HepG2 (cell line): ENCODE data around the gene MAPK12. TPM values are rescaled to one million over a fixed set of nuclear protein-coding genes. Genes with fewer than 3 reads are reported as not detected.

Experiments
- ATAC-seq: fragments of 200-7000 bp; cut with Tn5 transposase; 3 replicates; pipeline ENCODE4 v1.9.1; 2020; ENCODE audit warnings: mild to moderate bottlenecking, moderate library complexity
- BruUV-seq: library from RNA; stranded (reverse); fragments of 400-500 nt; replicated peaks from 2 replicates; lab custom pipeline; 2021; lab: Mats Ljungman, UMichigan
- CTCF ChIA-PET: fragments of 300-600 bp; formaldehyde crosslinking; extraction: SDS; loops from one replicate; lab custom pipeline; 2021; ENCODE audit warnings: low total read pairs, inconsistent platforms, low intra/inter-chr PET ratio; lab: Yijun Ruan, JAX
- POLR2A ChIA-PET: fragments of 350-600 bp; sonication (Branson Sonifier 250); formaldehyde crosslinking; loops from one replicate; lab custom pipeline; 2020; ENCODE audit warnings: antibody characterized with exemption, inconsistent platforms; lab: Yijun Ruan, JAX
- DNase-seq: peaks from one replicate; pipeline ENCODE4 v3.0.0-alpha.2; 2015; ENCODE audit warnings: low spot score
- FAIRE-seq: peaks from 3 replicates; lab custom pipeline; 2011; peaks lifted over from hg19 to GRCh38; lab: Jason Lieb, UNC
- H2AFZ ChIP-seq: one replicate; pipeline ENCODE4 v1.6.1; 2011; ENCODE audit warnings: low read length, inconsistent platforms
- H3K27ac ChIP-seq: fragments of 300-600 bp; 3 replicates; pipeline ENCODE4 v1.8.0; 2011; ENCODE audit warnings: mixed run types, mild to moderate bottlenecking, mixed read lengths, low read length, inconsistent platforms; ENCODE audit not compliant: insufficient read depth; ENCODE audit errors: extremely low read length
- H3K27me3 ChIP-seq, 2 experiments: fragments of 200-600 bp in 1 of 2; 2 replicates in 1 of 2; 3 replicates in 1 of 2; pipeline versions ENCODE4 v1.6.0 to v1.8.0; 2011; ENCODE audit warnings: low read length in 2 of 2, mild to moderate bottlenecking in 2 of 2, moderate library complexity in 2 of 2, inconsistent platforms in 1 of 2; ENCODE audit not compliant: insufficient read depth in 2 of 2, control insufficient read depth in 1 of 2
- H3K36me3 ChIP-seq, 2 experiments: fragments of 200-600 bp in 1 of 2; replicated peaks in 1 of 2; 2 replicates in 1 of 2; 3 replicates in 1 of 2; pipeline versions ENCODE4 v1.5.1 to v1.8.0; 2011; ENCODE audit warnings: low read length in 2 of 2, inconsistent platforms in 1 of 2; ENCODE audit not compliant: insufficient read depth in 2 of 2, control insufficient read depth in 1 of 2
- H3K4me1 ChIP-seq: 2 replicates; pipeline ENCODE4 v1.5.1; 2012; ENCODE audit warnings: low read length, inconsistent platforms; ENCODE audit not compliant: insufficient read depth
- H3K4me2 ChIP-seq: 2 replicates; pipeline ENCODE4 v1.6.0; 2011; ENCODE audit warnings: low read depth, low read length, inconsistent platforms
- H3K4me3 ChIP-seq, 3 experiments: fragments of 200-600 bp in 1 of 3; sonication (generic), shearing (Covaris generic) in 1 of 3; replicated peaks in 1 of 3; 2 replicates each; pipeline ENCODE4 v1.5.1; 2011 to 2016; ENCODE audit warnings: low read length in 3 of 3, inconsistent platforms in 2 of 3, low read depth in 2 of 3, mild to moderate bottlenecking in 2 of 3, control low read depth in 1 of 3, mixed read lengths in 1 of 3; ENCODE audit not compliant: insufficient read depth in 1 of 3
- H3K79me2 ChIP-seq: one replicate; pipeline ENCODE4 v1.6.1; 2011; ENCODE audit warnings: low read length, inconsistent platforms; ENCODE audit not compliant: insufficient read depth
- H3K9ac ChIP-seq: 2 replicates; pipeline ENCODE4 v1.6.0; 2011; ENCODE audit warnings: mild to moderate bottlenecking, low read depth, low read length, inconsistent platforms; ENCODE audit not compliant: insufficient read depth
- H3K9me3 ChIP-seq: 2 replicates; pipeline ENCODE4 v1.5.1; 2012; ENCODE audit warnings: mild to moderate bottlenecking, low read length
- H4K20me1 ChIP-seq: 2 replicates; pipeline ENCODE4 v1.6.0; 2011; ENCODE audit warnings: inconsistent platforms, mild to moderate bottlenecking, low read length, moderate library complexity; ENCODE audit not compliant: insufficient read depth
- ARID2 ChIP-seq: sonication (generic); formaldehyde crosslinking; IDR thresholded peaks from 2 replicates; pipeline ENCODE4 v1.8.1; 2022; ENCODE audit warnings: mild to moderate bottlenecking, missing genetic modification reagents, borderline replicate concordance
- EHMT2 ChIP-seq: fragments of 200-600 bp; sonication (generic); IDR thresholded peaks from 2 replicates; pipeline ENCODE4 v1.7.0; 2017; ENCODE audit warnings: antibody characterized with exemption, low read depth, low read length, borderline replicate concordance
- KLF13 ChIP-seq: sonication (generic); formaldehyde crosslinking; IDR thresholded peaks from 2 replicates; pipeline ENCODE4 v1.4.0; 2020; ENCODE audit warnings: mild to moderate bottlenecking, missing genetic modification reagents
- NR1H2 ChIP-seq: sonication (generic); formaldehyde crosslinking; IDR thresholded peaks from 2 replicates; pipeline ENCODE4 v1.8.1; 2022; ENCODE audit warnings: low read depth, missing genetic modification reagents, borderline replicate concordance
- NRL ChIP-seq: sonication (generic); formaldehyde crosslinking; IDR thresholded peaks from 2 replicates; pipeline ENCODE4 v1.5.0; 2020; ENCODE audit warnings: missing genetic modification reagents, mild to moderate bottlenecking, moderate library complexity, borderline replicate concordance
- PAF1 ChIP-seq: IDR thresholded peaks from 2 replicates; pipeline ENCODE4 v1.6.1; 2016; ENCODE audit warnings: missing genetic modification reagents, missing compliant biosample characterization
- TEAD3 ChIP-seq: optimal IDR thresholded peaks from 2 replicates; pipeline ENCODE3; 2016; ENCODE audit warnings: borderline replicate concordance
- TFDP1 ChIP-seq: IDR thresholded peaks from 2 replicates; pipeline ENCODE4 v1.6.1; 2016; ENCODE audit warnings: missing compliant biosample characterization, missing genetic modification reagents, borderline replicate concordance
- TOPORS ChIP-seq: sonication (generic); formaldehyde crosslinking; IDR thresholded peaks from 2 replicates; pipeline ENCODE4 v1.8.0; 2023; ENCODE audit warnings: mild to moderate bottlenecking, missing genetic modification reagents
- ZBTB39 ChIP-seq: sonication (generic); formaldehyde crosslinking; IDR thresholded peaks from 2 replicates; pipeline ENCODE4 v1.5.0; 2020; ENCODE audit warnings: missing genetic modification reagents
- ZFP1 ChIP-seq: IDR thresholded peaks from 2 replicates; pipeline ENCODE4 v1.6.1; 2016
- ZFX ChIP-seq: sonication (generic); formaldehyde crosslinking; IDR thresholded peaks from 2 replicates; pipeline ENCODE4 v1.4.0; 2020; ENCODE audit warnings: mild to moderate bottlenecking, low read depth, missing genetic modification reagents, moderate library complexity
- ZNF280B ChIP-seq: sonication (generic); formaldehyde crosslinking; IDR thresholded peaks from 2 replicates; pipeline ENCODE4 v1.5.0; 2020; ENCODE audit warnings: missing genetic modification reagents, mild to moderate bottlenecking, borderline replicate concordance
- ZNF552 ChIP-seq: sonication (generic); formaldehyde crosslinking; IDR thresholded peaks from 2 replicates; pipeline ENCODE4 v1.9.0; 2022; ENCODE audit warnings: missing genetic modification reagents, mild to moderate bottlenecking, borderline replicate concordance
- ZNF563 ChIP-seq: sonication (generic); formaldehyde crosslinking; IDR thresholded peaks from 2 replicates; pipeline ENCODE4 v1.8.0; 2022; ENCODE audit warnings: mild to moderate bottlenecking, moderate library complexity, missing genetic modification reagents
- ZNF776 ChIP-seq: sonication (generic); formaldehyde crosslinking; IDR thresholded peaks from 2 replicates; pipeline ENCODE4 v1.4.0; 2020; ENCODE audit warnings: mild to moderate bottlenecking, missing genetic modification reagents
- ZNF788 ChIP-seq: sonication (generic); formaldehyde crosslinking; IDR thresholded peaks from 2 replicates; pipeline ENCODE4 v1.5.0; 2020; ENCODE audit warnings: mild to moderate bottlenecking, missing genetic modification reagents, borderline replicate concordance
- WGBS: methylation state at CpG from one replicate; pipeline ENCODE4 v1.1.6; 2017; ENCODE audit warnings: low lambda C conversion rate; 5-methylcytosine and 5-hydroxymethylcytosine counted together
- in situ Hi-C: cut with HindIII; loops from 2 replicates; pipeline ENCODE4 v1.10.0; 2017; ENCODE audit warnings: low pct_unique_long_range_greater_than_20kb; ENCODE audit not compliant: extremely low pct_ligation_motif_present
- intact Hi-C: fragments of 100-400 bp; cut with micrococcal nuclease; formaldehyde crosslinking; loops from one replicate; pipeline ENCODE4 v1.10.0; 2022; ENCODE audit not compliant: unreplicated experiment
- polyA plus RNA-seq, 8 experiments: library from polyadenylated mRNA; depleted of rRNA in 3 of 8; stranded (reverse) in 7 of 8; unstranded in 1 of 8; fragments of >200 nt; fragmentation: Illumina TruSeq in 4 of 8; extraction: Trizol in 4 of 8; gene quantifications; 2 replicates each; pipeline versions ENCODE4 v1.2.1 to v1.2.3, GENCODE V29; 2011 to 2016; ENCODE audit warnings: low read depth in 4 of 8, missing spikeins in 1 of 8, mixed read lengths in 1 of 8; ENCODE audit not compliant: insufficient read depth in 1 of 8
- total RNA-seq, 5 experiments: library from RNA; depleted of rRNA; stranded (reverse); fragments of >200 nt; fragmentation: Illumina TruSeq; extraction: Trizol; gene quantifications; 2 replicates each; pipeline ENCODE4 v1.2.3, GENCODE V29; 2016; ENCODE audit warnings: low read depth in 1 of 5

The MAPK12 gene
- total and polyA plus RNA-seq, 2 of the 13 experiments (the other 11 are each of a cell fraction or from before 2014, with no cell fraction given) = 22.2 to 23.3 TPM

GRCh38 chr22:50262460-50262911 lies 1.0 kb upstream of the MAPK12 start (continued):
- TF ChIP-seq ZNF552 (no peak), ZFX (CRISPR knock-in tag) (peak; percentile 44; the same call in 1 of the 2 replicates), ZNF788 (CRISPR knock-in tag) (no peak), EHMT2 (no peak), ARID2 (0 out of 2 replicates have a peak, but pooled peaks have one; percentile 38), NRL (CRISPR knock-in tag) (0 out of 2 replicates have a peak, but pooled peaks have one; percentile 47)

GRCh38 chr22:50260801-50261614 lies 475 bp downstream of the MAPK12 start:
- BruUV-seq = no TSS peak
- Histone ChIP-seq H3K9me3 (no peaks in the 10 kb centered on the region), H3K36me3 (no peaks in the 10 kb centered on the region), H3K4me3 (peak overlapping the region; percentile 54 to 74 (median 71); a peak in 5 of 6 replicates), H3K4me2 (peak overlapping the region; percentile 80), H3K4me1 (peaks cover 43% of the 10 kb centered on the region), H3K27ac (no peak overlapping the region), H3K9ac (peak overlapping the region; percentile 61), H2AFZ (no peak overlapping the region), H4K20me1 (no peaks in the 10 kb centered on the region), H3K27me3 (peaks cover 10 to 27% of the 10 kb centered on the region in 2 experiments; a peak in 4 of 5 replicates), H3K79me2 (no peaks in the 10 kb centered on the region)
- ChIA-PET CTCF (interaction anchor here (1.0 kb wide), 1 partner anchor 15 kb away, joined by 3 read pairs; no protein-coding TSS in a partner anchor), POLR2A (interaction anchor here (0.8 to 2.4 kb wide), 7 partner anchors 8 to 46 kb away, joined by 3 to 10 read pairs (median 5); partner anchors contain the start of genes HDAC10 and PLXNB2)
- FAIRE-seq (no peak), DNase-seq (no peak), ATAC-seq (peak; percentile 8)
- in situ Hi-C loops = no loop called here
- 0% methylated on average over 1 of the region's 92 CpGs for WGBS
- intact Hi-C loops = no loop called here
- no peak; the same call in 1 of the 2 replicates for TF ChIP-seq ZBTB39
- peak; percentile 63; the same call in 1 of the 2 replicates for TF ChIP-seq ZNF280B (CRISPR knock-in tag)
- TF ChIP-seq ZFX (CRISPR knock-in tag) = peak; percentile 74
- TF ChIP-seq TEAD3 (CRISPR knock-in tag) = no peak
- no peak for TF ChIP-seq NR1H2 (CRISPR knock-in tag)
- TF ChIP-seq KLF13 = 0 out of 2 replicates have a peak, but pooled peaks have one; percentile 39
- TF ChIP-seq ZNF563 = peak; percentile 41; the same call in 1 of the 2 replicates
- TF ChIP-seq TFDP1 (CRISPR knock-in tag) = peak; percentile 54
- TF ChIP-seq TOPORS (CRISPR knock-in tag) = 0 out of 2 replicates have a peak, but pooled peaks have one; percentile 19
- no peak for TF ChIP-seq ZNF776 (CRISPR knock-in tag)
- TF ChIP-seq PAF1 (CRISPR knock-in tag) = no peak
- TF ChIP-seq ZFP1 (CRISPR knock-in tag) = no peak
